NCI-H2107 (cell line): Measurements from ENCODE around the gene MRPL39.

Experiments used
- DNase-seq: peaks from one replicate; lab custom pipeline; 2025; lab: John Stamatoyannopoulos, UW

The MRPL39 gene

DNA sequence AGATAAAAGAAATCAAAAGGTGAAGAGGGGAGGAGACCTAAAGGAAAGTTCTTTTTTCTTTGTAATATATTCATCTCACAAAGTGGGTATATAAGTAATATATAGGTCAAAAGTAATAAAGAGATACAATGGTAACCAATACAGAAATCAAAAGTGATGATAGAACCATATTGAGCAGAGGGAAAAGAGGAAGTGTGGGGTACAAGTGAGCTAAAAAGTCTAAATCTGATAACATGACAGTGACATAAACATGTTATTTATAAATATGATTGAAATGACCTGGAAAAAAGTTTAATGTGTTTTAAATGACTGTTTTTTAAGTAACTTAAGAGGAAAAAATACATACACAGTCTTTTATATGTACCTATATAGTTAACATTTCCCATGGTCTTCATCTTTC, 70.5 kb downstream of the MRPL39 start:
- DNase-seq = no peak

DNA sequence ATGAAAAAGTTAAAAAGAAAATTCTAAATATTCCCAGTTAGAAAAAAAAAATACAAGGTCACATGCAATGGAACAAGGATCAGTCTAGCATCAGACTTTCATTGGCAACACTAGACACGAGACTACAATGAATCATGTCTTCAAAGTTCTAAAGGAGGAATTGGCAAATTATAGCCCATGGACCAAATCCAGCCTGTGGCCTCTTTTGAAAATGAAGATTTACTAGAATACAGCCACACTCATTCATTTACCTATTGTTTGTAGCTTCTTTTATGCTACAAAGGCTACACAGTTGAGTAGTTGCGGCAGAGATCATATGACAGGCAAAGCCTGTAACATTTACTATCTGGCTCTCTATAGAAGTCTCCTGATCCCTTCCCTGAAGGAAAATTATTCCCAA, 71.4 kb downstream of the MRPL39 start:
- no peak for DNase-seq
